GM18907 (cell line): ENCODE measurements around the gene LGALS1.

Experiments used
- ATAC-seq: cut with Tn5 transposase; IDR thresholded peaks from one replicate; pipeline ENCODE4 v1.9.1; 2021; ENCODE audit warnings: mild to moderate bottlenecking, moderate library complexity; ENCODE audit not compliant: unreplicated experiment

LGALS1 gene

GRCh38 chr22:37661160-37661924 is 14.1 kb upstream of the LGALS1 start:
- no peak for ATAC-seq

GRCh38 chr22:37662039-37662438 is 13.4 kb upstream of the LGALS1 start:
- no peak for ATAC-seq

GRCh38 chr22:37663521-37664140 is 11.8 kb upstream of the LGALS1 start:
- no peak for ATAC-seq

GRCh38 chr22:37664249-37665101 is 11.0 kb upstream of the LGALS1 start:
- no peak for ATAC-seq

GRCh38 chr22:37665487-37665886 is 9.9 kb upstream of the LGALS1 start:
- ATAC-seq: no peak

GRCh38 chr22:37669586-37669985 is 5.8 kb upstream of the LGALS1 start:
- ATAC-seq: no peak

GRCh38 chr22:37672206-37672919 is 3.1 kb upstream of the LGALS1 start:
- no peak for ATAC-seq

- ATAC-seq: no peak
Measured at GRCh38 chr22:37672920-37673455, 2.4 kb upstream of the LGALS1 start.

- no peak for ATAC-seq
Measured at GRCh38 chr22:37674248-37674647, 1.2 kb upstream of the LGALS1 start.

- peak; percentile 13 for ATAC-seq
Measured at GRCh38 chr22:37675930-37676735, 697 bp downstream of the LGALS1 start.

GRCh38 chr22:37676736-37677492 is 1.5 kb downstream of the LGALS1 start:
- peak; percentile 54 for ATAC-seq

GRCh38 chr22:37677493-37677974 is 2.1 kb downstream of the LGALS1 start:
- no peak for ATAC-seq

GRCh38 chr22:37678372-37678771 is 2.9 kb downstream of the LGALS1 start:
- ATAC-seq: no peak

- ATAC-seq: no peak
Measured at GRCh38 chr22:37679670-37680069, 4.2 kb downstream of the LGALS1 start.

- ATAC-seq: no peak
Measured at GRCh38 chr22:37680191-37680851, 4.9 kb downstream of the LGALS1 start.

- no peak for ATAC-seq
Measured at GRCh38 chr22:37681001-37681424, 5.6 kb downstream of the LGALS1 start.

GRCh38 chr22:37681556-37682049 is 6.2 kb downstream of the LGALS1 start:
- ATAC-seq: no peak
